Gastrocnemius medialis (tissue), 4 donors: ENCODE data around the gene LDLRAD4. TPM values are rescaled to one million over a fixed set of nuclear protein-coding genes. Genes with fewer than 3 reads are reported as not detected.

Source experiments
- ATAC-seq, 2 donors: fragments of 150-250 bp; one replicate each; pipeline ENCODE4 v1.9.1; 2016
- DNase-seq, 2 donors: peaks; one replicate each; pipeline ENCODE4 v3.0.0-alpha.2; 2019
- H3K27ac ChIP-seq, 4 donors: fragments of 200-600 bp; sonication (generic); 1 replicate in 1 of 4; 2 replicates in 3 of 4; pipeline ENCODE4 v1.5.1; 2016 to 2018; ENCODE audit warnings: mild to moderate bottlenecking in 2 of 4, moderate library complexity in 1 of 4
- H3K27me3 ChIP-seq, 3 donors: fragments of 200-600 bp; sonication (generic) in 2 of 3; 1 replicate in 1 of 3; 2 replicates in 2 of 3; pipeline versions ENCODE4 v1.5.1 to v1.6.0; 2016 to 2019; ENCODE audit warnings: mild to moderate bottlenecking in 1 of 3, moderate library complexity in 1 of 3
- H3K36me3 ChIP-seq, 2 donors: fragments of 200-600 bp; sonication (generic) in 1 of 2; one replicate each; pipeline ENCODE4 v1.5.1; 2017 to 2018
- H3K4me1 ChIP-seq, 2 donors: fragments of 200-600 bp; sonication (generic) in 1 of 2; one replicate each; pipeline ENCODE4 v1.5.1; 2016 to 2017; ENCODE audit warnings: mild to moderate bottlenecking in 2 of 2
- H3K4me3 ChIP-seq, 4 donors: fragments of 200-600 bp; sonication (generic) in 3 of 4; 1 replicate in 1 of 4; 2 replicates in 3 of 4; pipeline ENCODE4 v1.5.1; 2016 to 2019; ENCODE audit warnings: mild to moderate bottlenecking in 2 of 4
- H3K9me3 ChIP-seq, 3 donors: fragments of 200-600 bp; sonication (generic) in 2 of 3; 1 replicate in 1 of 3; 2 replicates in 2 of 3; pipeline ENCODE4 v1.5.1; 2016 to 2019
- CTCF ChIP-seq, 5 experiments: fragments of 450-650 bp in 3 of 5; fragments of 200-600 bp in 2 of 5; sonication (generic) in 2 of 5; IDR thresholded peaks in 4 of 5; conservative IDR thresholded peaks in 1 of 5; 1 replicate in 4 of 5; 2 replicates in 1 of 5; pipeline ENCODE4 v1.5.1; 2016 to 2019; ENCODE audit warnings: antibody characterized with exemption in 5 of 5, mild to moderate bottlenecking in 3 of 5, moderate library complexity in 3 of 5
- POLR2A ChIP-seq, 2 donors: fragments of 450-650 bp; IDR thresholded peaks; one replicate each; pipeline ENCODE4 v1.6.1; 2017; ENCODE audit warnings: antibody characterized with exemption in 2 of 2, mild to moderate bottlenecking in 2 of 2, moderate library complexity in 2 of 2
- in situ Hi-C, 4 donors: fragments of 200-750 bp; cut with MboI; loops; one replicate each; pipeline versions ENCODE4 v1.15.0 to v1.8.0; 2017; ENCODE audit warnings: low sequenced_read_pairs in 4 of 4
- intact Hi-C: fragments of 100-400 bp; cut with DNase I; formaldehyde crosslinking; loops from one replicate; pipeline ENCODE4 v1.15.1; 2023; ENCODE audit warnings: low total_unique reads
- total RNA-seq, 4 donors: library from RNA; depleted of rRNA; stranded (reverse); fragments of >200 nt; gene quantifications; one replicate each; pipeline versions ENCODE4 v1.1.0 to v1.2.3, GENCODE V29; 2016

Gene LDLRAD4
- total RNA-seq, 4 donors from 2014 or later = 3.9 to 11.1 (median 6.5) TPM

- no peak overlapping the region for H3K4me3 ChIP-seq
- no peak overlapping the region for H3K27ac ChIP-seq
- no peaks in the 10 kb centered on the region for H3K27me3 ChIP-seq
- no peak for TF ChIP-seq POLR2A (IDR thresholded peaks at IDR 0.05)
- TF ChIP-seq CTCF (IDR thresholded peaks at IDR 0.05 in 4 of 5, conservative IDR thresholded peaks at IDR 0.05 in 1 of 5) = no peak
- no peak for DNase-seq
- intact Hi-C loops = no loop called here
- no peak for ATAC-seq
- in situ Hi-C loops = no loop called here
- H3K36me3 ChIP-seq = no peaks in the 10 kb centered on the region
- H3K9me3 ChIP-seq = no peaks in the 10 kb centered on the region
- no peaks in the 10 kb centered on the region for H3K4me1 ChIP-seq
These were observed 176.2 kb downstream of the LDLRAD4 start for GRCh38 chr18:13394801-13395200.

- no peak overlapping the region for H3K27ac ChIP-seq
- intact Hi-C loops = no loop called here
- no peak for TF ChIP-seq CTCF (IDR thresholded peaks at IDR 0.05 in 4 of 5, conservative IDR thresholded peaks at IDR 0.05 in 1 of 5)
- no peak for TF ChIP-seq POLR2A (IDR thresholded peaks at IDR 0.05)
- in situ Hi-C loops = no loop called here
- no peaks in the 10 kb centered on the region for H3K27me3 ChIP-seq
- H3K4me3 ChIP-seq = no peak overlapping the region
- DNase-seq (no peak), ATAC-seq (no peak)
- H3K4me1 ChIP-seq = no peaks in the 10 kb centered on the region
- H3K36me3 ChIP-seq = no peaks in the 10 kb centered on the region
- no peaks in the 10 kb centered on the region for H3K9me3 ChIP-seq
These were observed 177.0 kb downstream of the LDLRAD4 start for GRCh38 chr18:13395577-13395976.

GRCh38 chr18:13397504-13398163 is 179.1 kb downstream of the LDLRAD4 start:
- in situ Hi-C loops (no loop called here), intact Hi-C loops (no loop called here)
- H3K4me1 ChIP-seq = no peaks in the 10 kb centered on the region
- ATAC-seq (no peak), DNase-seq (no peak)
- no peak overlapping the region for H3K27ac ChIP-seq
- no peaks in the 10 kb centered on the region for H3K27me3 ChIP-seq
- H3K4me3 ChIP-seq = no peak overlapping the region
- no peaks in the 10 kb centered on the region for H3K9me3 ChIP-seq
- TF ChIP-seq POLR2A (IDR thresholded peaks at IDR 0.05) (no peak), CTCF (IDR thresholded peaks at IDR 0.05 in 4 of 5, conservative IDR thresholded peaks at IDR 0.05 in 1 of 5) (no peak)
- no peaks in the 10 kb centered on the region for H3K36me3 ChIP-seq

- no peak for DNase-seq
- Histone ChIP-seq H3K9me3 (no peaks in the 10 kb centered on the region), H3K4me3 (no peak overlapping the region), H3K4me1 (no peaks in the 10 kb centered on the region), H3K27ac (no peak overlapping the region), H3K27me3 (no peaks in the 10 kb centered on the region), H3K36me3 (no peaks in the 10 kb centered on the region)
- intact Hi-C loops = no loop called here
- no peak for TF ChIP-seq CTCF (IDR thresholded peaks at IDR 0.05 in 4 of 5, conservative IDR thresholded peaks at IDR 0.05 in 1 of 5)
- TF ChIP-seq POLR2A (IDR thresholded peaks at IDR 0.05) = no peak
- no peak for ATAC-seq
- in situ Hi-C loops = no loop called here
These were observed 180.1 kb downstream of the LDLRAD4 start for GRCh38 chr18:13398631-13399030.

GRCh38 chr18:13399511-13399910 is 181.0 kb downstream of the LDLRAD4 start:
- no peaks in the 10 kb centered on the region for H3K27me3 ChIP-seq
- H3K4me3 ChIP-seq = no peak overlapping the region
- no peak for DNase-seq
- H3K27ac ChIP-seq = no peak overlapping the region
- no peak for TF ChIP-seq CTCF (IDR thresholded peaks at IDR 0.05 in 4 of 5, conservative IDR thresholded peaks at IDR 0.05 in 1 of 5)
- no peak for ATAC-seq
- H3K4me1 ChIP-seq = no peaks in the 10 kb centered on the region
- no peaks in the 10 kb centered on the region for H3K36me3 ChIP-seq
- intact Hi-C loops (no loop called here), in situ Hi-C loops (no loop called here)
- H3K9me3 ChIP-seq = no peaks in the 10 kb centered on the region
